ENCODE data around the gene PDE2A. TPM values are rescaled to one million over a fixed set of nuclear protein-coding genes. Genes with fewer than 3 reads are reported as not detected.

PDE2A gene
- total RNA-seq, 1 donor: 1.3 TPM

Small RNAs within 50 kb of the gene (small RNA-seq; reads per million reads assigned to genes)
- 6.2 reads per million, percentile 89 among the genes with 10 or more reads in this experiment for gene MIR139
- not detected for gene RNU7-105P

Other genes starting within 250 kb of the PDE2A start
- gene CLPB, start 239.9 kb downstream of the PDE2A start, total RNA-seq: 36.9 TPM
- 148 TPM for gene ARAP1, start 78.0 kb upstream of the PDE2A start, total RNA-seq
- 34.7 TPM for gene STARD10, start 119.6 kb upstream of the PDE2A start, total RNA-seq
- gene ATG16L2, start 140.0 kb upstream of the PDE2A start, total RNA-seq: 88.9 TPM

Data from hematopoietic multipotent progenitor cell (in vitro differentiated cells).